Measurements from ENCODE around the gene ANKDD1B.
"Not testable (repeated sequence)": the region's sequence is repeated elsewhere in the genome, so short reads cannot be mapped to it uniquely, and the experiment has no call there.

Gene ANKDD1B

GRCh38 chr5:75662061-75662460 is 50.8 kb downstream of the ANKDD1B start:
- no peak for DNase-seq

GRCh38 chr5:75663579-75664284 is 52.5 kb downstream of the ANKDD1B start:
- DNase-seq, result no peak

GRCh38 chr5:75664979-75665378 is 53.7 kb downstream of the ANKDD1B start:
- no peak for DNase-seq

GRCh38 chr5:75666801-75667200 is 55.5 kb downstream of the ANKDD1B start:
- no peak for DNase-seq

- no peak for DNase-seq
Observed at GRCh38 chr5:75667586-75667985, 56.3 kb downstream of the ANKDD1B start.

- no peak for DNase-seq
Observed at GRCh38 chr5:75668445-75668844, 57.2 kb downstream of the ANKDD1B start.

- DNase-seq, result peak in 3 of 5 donors; percentile 3 to 84 (median 8)
Observed at GRCh38 chr5:75668977-75669689, 57.9 kb downstream of the ANKDD1B start.

- peak in 1 of 5 donors; percentile 11 for DNase-seq
Observed at GRCh38 chr5:75670577-75670976, 59.3 kb downstream of the ANKDD1B start.

GRCh38 chr5:75671506-75671905 is 60.3 kb downstream of the ANKDD1B start:
- no peak for DNase-seq

- DNase-seq, result no peak
Observed at GRCh38 chr5:75672616-75673015, 61.4 kb downstream of the ANKDD1B start.

GRCh38 chr5:75675783-75676182 is 64.5 kb downstream of the ANKDD1B start:
- DNase-seq, result no peak

- DNase-seq, result no peak
Observed at GRCh38 chr5:75677607-75678006, 66.4 kb downstream of the ANKDD1B start.

- DNase-seq, result peak in 1 of 5 donors; percentile 37
Observed at GRCh38 chr5:75678155-75678554, 66.9 kb downstream of the ANKDD1B start.

- DNase-seq, result peak in 1 of 5 donors; percentile 33
Observed at GRCh38 chr5:75681125-75681830, 70.0 kb downstream of the ANKDD1B start.

- DNase-seq, result no peak
Observed at GRCh38 chr5:75685141-75685540, 73.9 kb downstream of the ANKDD1B start.

GRCh38 chr5:75686480-75686879 is 75.2 kb downstream of the ANKDD1B start:
- no peak for DNase-seq

- DNase-seq, result peak in 1 of 5 donors; percentile 18
Observed at GRCh38 chr5:75690669-75691068, 79.4 kb downstream of the ANKDD1B start.

- DNase-seq, result no peak
Observed at GRCh38 chr5:75694781-75695180, 83.5 kb downstream of the ANKDD1B start.

- DNase-seq, result not testable (repeated sequence)
Observed at GRCh38 chr5:75695472-75696351, 84.5 kb downstream of the ANKDD1B start.

- DNase-seq, result no peak
Observed at GRCh38 chr5:75701856-75702255, 90.6 kb downstream of the ANKDD1B start.

- no peak for DNase-seq
Observed at GRCh38 chr5:75706016-75706415, 94.8 kb downstream of the ANKDD1B start.

- no peak for DNase-seq
Observed at GRCh38 chr5:75706775-75707174, 95.5 kb downstream of the ANKDD1B start.

All from T-helper 1 cell (primary cell).